NCI-H1092 (cell line): Measurements from ENCODE around the gene RGP1.
A peak's percentile ranks its signal among the peaks of the same experiment; 100 is the strongest.

Experiments used
- DNase-seq: peaks from one replicate; lab custom pipeline; 2025; lab: John Stamatoyannopoulos, UW

The RGP1 gene

GRCh38 chr9:35748858-35749514 lies at the start of gene RGP1, which contains the start of gene GBA2:
Gene RGP1 (plus strand): TSS chr9:35749287. CDS start chr9:35749756, 469 bp downstream.
Gene GBA2 (minus strand): TSS chr9:35749228. CDS start chr9:35748704, 524 bp downstream.
- peak; percentile 73 for DNase-seq

GRCh38 chr9:35700031-35700430 lies 49.1 kb upstream of the RGP1 start:
- DNase-seq = no peak

GRCh38 chr9:35700942-35701341 lies 48.1 kb upstream of the RGP1 start:
- DNase-seq = no peak

GRCh38 chr9:35702696-35703095 lies 46.4 kb upstream of the RGP1 start:
- DNase-seq = no peak

GRCh38 chr9:35703906-35704672 lies 45.0 kb upstream of the RGP1 start:
- no peak for DNase-seq

- no peak for DNase-seq
Measured at GRCh38 chr9:35705372-35705771, 43.7 kb upstream of the RGP1 start.

- DNase-seq = no peak
Measured at GRCh38 chr9:35705836-35706430, 43.2 kb upstream of the RGP1 start.

GRCh38 chr9:35706951-35707350 lies 42.1 kb upstream of the RGP1 start:
- no peak for DNase-seq

- no peak for DNase-seq
Measured at GRCh38 chr9:35708146-35708545, 40.9 kb upstream of the RGP1 start.

- no peak for DNase-seq
Measured at GRCh38 chr9:35710818-35711500, 38.1 kb upstream of the RGP1 start.

GRCh38 chr9:35711501-35712428 lies 37.3 kb upstream of the RGP1 start:
- DNase-seq = no peak

- no peak for DNase-seq
Measured at GRCh38 chr9:35712762-35713400, 36.2 kb upstream of the RGP1 start.

GRCh38 chr9:35713578-35713977 lies 35.5 kb upstream of the RGP1 start:
- DNase-seq = no peak

GRCh38 chr9:35714123-35714522 lies 35.0 kb upstream of the RGP1 start:
- no peak for DNase-seq

- no peak for DNase-seq
Measured at GRCh38 chr9:35714579-35715252, 34.4 kb upstream of the RGP1 start.

GRCh38 chr9:35716230-35716629 lies 32.9 kb upstream of the RGP1 start:
- no peak for DNase-seq

GRCh38 chr9:35717132-35717870 lies 31.8 kb upstream of the RGP1 start:
- DNase-seq = no peak

- no peak for DNase-seq
Measured at GRCh38 chr9:35718721-35719511, 30.2 kb upstream of the RGP1 start.

- no peak for DNase-seq
Measured at GRCh38 chr9:35719546-35719945, 29.5 kb upstream of the RGP1 start.
